ENCODE measurements around the gene SMIM45.

The SMIM45 gene

GRCh38 chr22:41971431-41971830, 19.5 kb downstream of the SMIM45 start:
- WGBS (ENCODE audit: low lambda C conversion rate) = no CpG with 5 or more reads among the region's 11 CpGs
- POLR2A ChIA-PET = no interaction called here
- no peak for TF ChIP-seq PBX3 (IDR thresholded peaks at IDR 0.05)
- no peak for TF ChIP-seq FOSL2 (IDR thresholded peaks at IDR 0.05; ENCODE audit: borderline replicate concordance, low read depth)
- TF ChIP-seq IRF3 (IDR thresholded peaks at IDR 0.05; ENCODE audit: low read depth, low read length) = no peak
- no peak for TF ChIP-seq TCF12 (IDR thresholded peaks at IDR 0.05)
- TF ChIP-seq RCOR1 (IDR thresholded peaks at IDR 0.05; ENCODE audit: low read length) = no peak
- TF ChIP-seq CTCF (IDR thresholded peaks at IDR 0.05) = no peak
- no peak for TF ChIP-seq TEAD4 (IDR thresholded peaks at IDR 0.05; ENCODE audit: borderline replicate concordance, insufficient read depth)
- TF ChIP-seq ELF1 (IDR thresholded peaks at IDR 0.05) = no peak
- TF ChIP-seq MEF2A (IDR thresholded peaks at IDR 0.05; ENCODE audit: borderline replicate concordance, low read depth) = no peak
- no peak for TF ChIP-seq ZBTB33 (IDR thresholded peaks at IDR 0.05; ENCODE audit: borderline replicate concordance, low read depth)
- TF ChIP-seq REST (IDR thresholded peaks at IDR 0.05; ENCODE audit: low read depth, low read length) = no peak
- TF ChIP-seq TAF1 (IDR thresholded peaks at IDR 0.05; ENCODE audit: borderline replicate concordance, low read depth, low read length) = no peak
- TF ChIP-seq GATA2 (CRISPR knock-in tag; IDR thresholded peaks at IDR 0.05) = no peak
- no peak for TF ChIP-seq SIN3A (IDR thresholded peaks at IDR 0.05; ENCODE audit: borderline replicate concordance, low read depth, low read length)
- no peak for TF ChIP-seq FOXM1 (IDR thresholded peaks at IDR 0.05; ENCODE audit: low read depth)
- TF ChIP-seq USF1 (IDR thresholded peaks at IDR 0.05; ENCODE audit: borderline replicate concordance, low read depth) = no peak
- TF ChIP-seq NRF1 (IDR thresholded peaks at IDR 0.05; ENCODE audit: low read depth, low read length) = no peak
- TF ChIP-seq POLR2AphosphoS5 (IDR thresholded peaks at IDR 0.05; ENCODE audit: low read depth, low read length) = no peak
- TF ChIP-seq SMC3 (IDR thresholded peaks at IDR 0.05; ENCODE audit: low read depth, low read length) = no peak
- TF ChIP-seq EZH2phosphoT487 (IDR thresholded peaks at IDR 0.05; ENCODE audit: borderline replicate concordance, low read depth) = no peak

More at GRCh38 chr22:41971431-41971830, 19.5 kb downstream of the SMIM45 start:
- Histone ChIP-seq H3K9me2 (no peaks in the 10 kb centered on the region), H3K4me2 (no peak overlapping the region), H3K4me3 (ENCODE audit: low read depth in 2 of 2, low read length in 1 of 2) (no peak overlapping the region), H3K4me1 (ENCODE audit: control insufficient read depth in 1 of 2, insufficient read depth in 2 of 2, low read depth in 1 of 2, low read length in 1 of 2) (peaks cover 0 to 19% of the 10 kb centered on the region in 2 experiments; a peak in 1 of 4 replicates), H3K27me3 (ENCODE audit: insufficient read depth) (no peaks in the 10 kb centered on the region), H3K79me2 (ENCODE audit: insufficient read depth) (no peaks in the 10 kb centered on the region), H3K36me3 (replicated peaks in 1 of 2; ENCODE audit: control insufficient read depth in 1 of 2, insufficient read depth in 2 of 2, low read length in 1 of 2) (no peaks in the 10 kb centered on the region), H3F3A (replicated peaks; ENCODE audit: insufficient read depth) (no peaks in the 10 kb centered on the region), H3K27ac (ENCODE audit: low read depth in 2 of 2, low read length in 1 of 2) (no peak overlapping the region), H3K9ac (no peak overlapping the region), H2AFZ (ENCODE audit: low read depth) (no peak overlapping the region), H4K20me1 (ENCODE audit: insufficient read depth) (no peaks in the 10 kb centered on the region), H3K9me3 (no peaks in the 10 kb centered on the region)
- CTCF ChIA-PET = no interaction called here
- no peak for DNase-seq

Measured in SK-N-SH (cell line).